HEK293 (cell line): Measurements from ENCODE around the gene TUBG2.

ENCODE experiments used
- CTCF ChIA-PET: fragments of 350-600 bp; formaldehyde crosslinking; extraction: SDS; loops from one replicate; lab custom pipeline; 2021; ENCODE audit warnings: antibody characterized with exemption; lab: Yijun Ruan, JAX
- POLR2A ChIA-PET: fragments of 300-600 bp; formaldehyde crosslinking; extraction: SDS; loops from one replicate; lab custom pipeline; 2020; ENCODE audit warnings: antibody characterized with exemption, inconsistent platforms; lab: Yijun Ruan, JAX
- H3K27ac ChIP-seq: fragments of 200-500 bp; sonication (Bioruptor generic); 2 replicates; pipeline ENCODE4 v1.5.1; 2014; ENCODE audit warnings: low read depth, low read length, control low read depth, inconsistent platforms; ENCODE audit errors: extremely low read depth
- H3K36me3 ChIP-seq, 2 experiments: fragments of 200-500 bp in 1 of 2; sonication (Bioruptor generic) in 1 of 2; 1 replicate in 1 of 2; 2 replicates in 1 of 2; pipeline ENCODE4 v1.5.1; 2014 to 2017; ENCODE audit warnings: inconsistent platforms in 2 of 2, low read length in 2 of 2; ENCODE audit not compliant: control insufficient read depth in 2 of 2, insufficient read depth in 1 of 2
- H3K4me1 ChIP-seq: fragments of 200-500 bp; sonication (Bioruptor generic); 2 replicates; pipeline ENCODE4 v1.5.1; 2014; ENCODE audit warnings: mild to moderate bottlenecking, low read length, inconsistent platforms; ENCODE audit not compliant: control insufficient read depth, insufficient read depth
- H3K4me3 ChIP-seq: 2 replicates; pipeline ENCODE4 v1.5.1; 2011; ENCODE audit warnings: low read depth, mild to moderate bottlenecking, control low read depth, low read length, moderate library complexity
- H3K9me3 ChIP-seq: fragments of 200-500 bp; sonication (Bioruptor generic); 2 replicates; pipeline ENCODE4 v1.5.1; 2014; ENCODE audit warnings: low read depth, low read length, inconsistent platforms; ENCODE audit not compliant: control insufficient read depth, insufficient read depth
- BCL11A ChIP-seq: fragments of 450-650 bp; formaldehyde crosslinking; IDR thresholded peaks from 2 replicates; pipeline ENCODE4 v1.5.1; 2016; ENCODE audit warnings: low read depth, missing biosample characterization, missing genetic modification characterization
- IKZF3 ChIP-seq: fragments of 450-650 bp; IDR thresholded peaks from 2 replicates; pipeline ENCODE4 v1.5.0; 2018; ENCODE audit warnings: missing biosample characterization, mild to moderate bottlenecking, missing genetic modification characterization, moderate library complexity
- INSM2 ChIP-seq: fragments of 450-650 bp; formaldehyde crosslinking; IDR thresholded peaks from 2 replicates; pipeline ENCODE4 v1.5.1; 2016; ENCODE audit warnings: missing biosample characterization, missing genetic modification characterization
- KLF10 ChIP-seq: fragments of 450-650 bp; IDR thresholded peaks from 2 replicates; pipeline ENCODE4 v1.5.1; 2018; ENCODE audit warnings: missing biosample characterization, mild to moderate bottlenecking, missing genetic modification characterization
- KLF17 ChIP-seq: fragments of 450-650 bp; formaldehyde crosslinking; IDR thresholded peaks from 2 replicates; pipeline ENCODE4 v1.5.1; 2016; ENCODE audit warnings: missing biosample characterization, missing genetic modification characterization
- PRDM1 ChIP-seq: fragments of 450-650 bp; formaldehyde crosslinking; IDR thresholded peaks from 2 replicates; pipeline ENCODE4; 2016; ENCODE audit warnings: missing biosample characterization, missing genetic modification characterization
- SCRT2 ChIP-seq: fragments of 450-650 bp; formaldehyde crosslinking; IDR thresholded peaks from 2 replicates; pipeline ENCODE4 v1.5.1; 2016; ENCODE audit warnings: missing biosample characterization, missing genetic modification characterization
- TRIM28 ChIP-seq: IDR thresholded peaks from 2 replicates; pipeline ENCODE4 v1.6.1; 2011; ENCODE audit warnings: low read length, control low read depth, borderline replicate concordance
- ZBTB17 ChIP-seq: fragments of 450-650 bp; formaldehyde crosslinking; IDR thresholded peaks from 2 replicates; pipeline ENCODE4 v1.5.1; 2016; ENCODE audit warnings: missing biosample characterization, missing genetic modification characterization
- ZNF112 ChIP-seq: fragments of 450-650 bp; formaldehyde crosslinking; IDR thresholded peaks from 2 replicates; pipeline ENCODE4 v1.5.0; 2017; ENCODE audit warnings: missing biosample characterization, missing genetic modification characterization
- ZNF121 ChIP-seq: fragments of 450-650 bp; formaldehyde crosslinking; IDR thresholded peaks from 2 replicates; pipeline ENCODE4 v1.5.1; 2016; ENCODE audit warnings: missing biosample characterization, missing genetic modification characterization
- ZNF132 ChIP-seq: fragments of 450-650 bp; formaldehyde crosslinking; IDR thresholded peaks from 2 replicates; pipeline ENCODE4 v1.5.1; 2017; ENCODE audit warnings: missing biosample characterization, missing genetic modification characterization, borderline replicate concordance
- ZNF16 ChIP-seq: fragments of 450-650 bp; formaldehyde crosslinking; IDR thresholded peaks from 2 replicates; pipeline ENCODE4 v1.5.1; 2016; ENCODE audit warnings: low read depth, missing biosample characterization, missing genetic modification characterization
- ZNF2 ChIP-seq: fragments of 450-650 bp; formaldehyde crosslinking; IDR thresholded peaks from 2 replicates; pipeline ENCODE4 v1.5.1; 2016; ENCODE audit warnings: missing biosample characterization, missing genetic modification characterization
- ZNF248 ChIP-seq: fragments of 450-650 bp; formaldehyde crosslinking; IDR thresholded peaks from 2 replicates; pipeline ENCODE4 v1.5.1; 2017; ENCODE audit warnings: missing biosample characterization, missing genetic modification characterization
- ZNF335 ChIP-seq: fragments of 450-650 bp; formaldehyde crosslinking; conservative IDR thresholded peaks from 2 replicates; pipeline ENCODE4 v1.5.1; 2016; ENCODE audit warnings: missing biosample characterization, missing genetic modification characterization
- ZNF48 ChIP-seq: fragments of 450-650 bp; formaldehyde crosslinking; IDR thresholded peaks from 2 replicates; pipeline ENCODE4 v1.5.1; 2016; ENCODE audit warnings: missing biosample characterization, missing genetic modification characterization
- ZNF600 ChIP-seq: fragments of 450-650 bp; formaldehyde crosslinking; IDR thresholded peaks from 2 replicates; pipeline ENCODE4 v1.5.1; 2016; ENCODE audit warnings: missing biosample characterization, missing genetic modification characterization
- ZNF664 ChIP-seq: fragments of 450-650 bp; formaldehyde crosslinking; IDR thresholded peaks from 2 replicates; pipeline ENCODE4 v1.5.1; 2016; ENCODE audit warnings: missing biosample characterization, missing genetic modification characterization
- TF ChIP-seq, protein P1 (sequence below): fragments of 450-650 bp; formaldehyde crosslinking; IDR thresholded peaks from 2 replicates; pipeline ENCODE4 v1.5.1; 2016; ENCODE audit warnings: missing biosample characterization, missing genetic modification characterization
- TF ChIP-seq, protein P2 (sequence below): fragments of 450-650 bp; formaldehyde crosslinking; IDR thresholded peaks from 2 replicates; pipeline ENCODE4 v1.5.1; 2016; ENCODE audit warnings: missing biosample characterization, missing genetic modification characterization
- TF ChIP-seq, protein P3 (sequence below): sonication (generic); formaldehyde crosslinking; IDR thresholded peaks from 2 replicates; pipeline ENCODE4 v1.8.1; 2022; ENCODE audit warnings: mild to moderate bottlenecking, moderate library complexity, missing genetic modification reagents

Gene TUBG2

DNA sequence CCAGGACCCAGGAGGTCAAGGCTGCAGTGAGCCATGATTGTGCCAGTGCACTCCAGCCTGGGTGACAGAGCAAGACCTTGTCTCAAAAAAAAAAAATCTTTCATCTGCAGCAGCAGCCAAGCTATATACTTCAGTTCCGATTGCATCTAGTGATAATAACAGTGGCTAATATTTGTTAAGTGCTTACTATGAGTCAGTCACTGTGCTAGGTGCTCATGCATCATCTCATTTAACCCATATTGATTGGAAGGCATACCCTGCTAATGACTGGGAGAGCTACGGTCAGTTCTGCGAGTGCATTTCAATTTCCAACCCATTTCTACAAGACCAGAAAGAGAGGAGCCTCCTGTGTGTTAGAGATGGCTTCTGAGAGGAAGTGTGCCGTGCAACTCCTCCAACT lies 7.7 kb upstream of the TUBG2 start:
- no peaks in the 10 kb centered on the region for H3K36me3 ChIP-seq
- no peak overlapping the region for H3K4me3 ChIP-seq
- no peaks in the 10 kb centered on the region for H3K9me3 ChIP-seq
- ChIA-PET CTCF (interaction anchor here (0.8 to 1.2 kb wide), 2 partner anchors 33 to 53 kb away, joined by 3 to 4 read pairs; no protein-coding TSS in a partner anchor), POLR2A (interaction anchor here (0.6 kb wide), 1 partner anchor 222 kb away, joined by 4 read pairs; no protein-coding TSS in a partner anchor)
- H3K4me1 ChIP-seq, result peaks cover 3% of the 10 kb centered on the region; the same call in 1 of the 2 replicates
- TF ChIP-seq ZNF248 (tag by site-specific recombination) (no peak), ZNF16 (tag by site-specific recombination) (no peak), ZNF664 (tag by site-specific recombination) (peak; percentile 86)
- H3K27ac ChIP-seq, result no peak overlapping the region

DNA sequence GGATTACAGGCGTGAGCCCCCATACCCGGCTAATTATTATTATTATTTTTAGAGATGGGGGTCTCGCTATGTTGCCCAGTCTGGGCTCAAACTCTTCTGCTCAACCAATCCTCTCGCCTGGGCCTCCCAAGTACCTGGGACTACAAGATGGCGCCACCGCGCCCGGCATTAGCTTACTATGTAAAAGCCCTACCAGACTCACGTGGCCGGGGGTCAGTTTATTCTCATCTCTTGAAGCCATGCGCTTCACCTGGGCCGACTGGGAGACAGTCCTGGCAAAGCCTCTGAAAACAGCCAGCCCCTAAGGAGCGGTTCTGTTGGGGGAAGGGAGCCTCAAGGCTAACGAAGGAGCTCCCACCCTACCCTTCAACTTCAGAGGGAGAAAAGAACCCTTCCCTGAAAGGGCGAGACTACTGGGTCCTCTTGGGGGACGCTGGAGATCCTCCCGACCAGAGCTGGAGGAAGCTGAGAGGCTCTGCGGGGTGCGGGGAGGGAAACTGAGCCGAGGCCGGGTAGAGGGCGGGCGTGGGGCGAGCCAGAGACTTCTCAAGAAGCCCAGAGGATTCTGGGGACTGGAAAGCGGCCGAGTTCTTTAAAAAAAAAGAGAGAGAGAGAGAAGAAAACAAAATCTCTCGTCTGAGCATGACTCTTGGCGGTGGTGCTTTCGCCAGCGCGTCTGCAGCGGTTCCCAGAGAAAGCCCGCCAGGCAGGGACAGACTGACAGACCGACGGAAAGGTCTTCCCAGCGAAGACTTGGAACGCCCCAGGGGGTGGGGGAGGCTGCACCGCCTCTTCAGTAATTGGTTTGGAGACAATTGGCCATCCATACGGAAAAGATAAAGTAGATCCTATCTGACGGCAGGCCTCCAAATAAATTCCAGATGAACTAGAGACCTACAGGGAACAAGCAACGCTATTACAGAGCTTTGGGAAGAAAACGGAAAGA lies 5.6 kb upstream of the TUBG2 start:
- ChIA-PET POLR2A (interaction anchor here (1.3 kb wide), 1 partner anchor 30 kb away, joined by 4 read pairs; no protein-coding TSS in a partner anchor), CTCF (interaction anchor here (0.5 to 0.6 kb wide), 2 partner anchors 28 to 129 kb away, joined by 3 read pairs; no protein-coding TSS in a partner anchor)
- no peaks in the 10 kb centered on the region for H3K36me3 ChIP-seq
- no peak overlapping the region for H3K4me3 ChIP-seq
- TF ChIP-seq TRIM28 (peak; percentile 14; the same call in 1 of the 2 replicates), PRDM1 (0 out of 2 replicates have a peak, but pooled peaks have one; percentile 8), IKZF3 (tag by site-specific recombination) (peak; percentile 48; the same call in 1 of the 2 replicates), ZNF335 (tag by site-specific recombination) (peak; percentile 60; the same call in 1 of the 2 replicates), ZNF132 (no peak), ZNF121 (peak; percentile 90), ZNF2 (tag by site-specific recombination) (no peak), ZBTB17 (tag by site-specific recombination) (peak; percentile 28; the same call in 1 of the 2 replicates)
- TF ChIP-seq, protein P1, sequence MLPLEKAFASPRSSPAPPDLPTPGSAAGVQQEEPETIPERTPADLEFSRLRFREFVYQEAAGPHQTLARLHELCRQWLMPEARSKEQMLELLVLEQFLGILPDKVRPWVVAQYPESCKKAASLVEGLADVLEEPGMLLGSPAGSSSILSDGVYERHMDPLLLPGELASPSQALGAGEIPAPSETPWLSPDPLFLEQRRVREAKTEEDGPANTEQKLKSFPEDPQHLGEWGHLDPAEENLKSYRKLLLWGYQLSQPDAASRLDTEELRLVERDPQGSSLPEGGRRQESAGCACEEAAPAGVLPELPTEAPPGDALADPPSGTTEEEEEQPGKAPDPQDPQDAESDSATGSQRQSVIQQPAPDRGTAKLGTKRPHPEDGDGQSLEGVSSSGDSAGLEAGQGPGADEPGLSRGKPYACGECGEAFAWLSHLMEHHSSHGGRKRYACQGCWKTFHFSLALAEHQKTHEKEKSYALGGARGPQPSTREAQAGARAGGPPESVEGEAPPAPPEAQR, result no peak
- TF ChIP-seq, protein P2, sequence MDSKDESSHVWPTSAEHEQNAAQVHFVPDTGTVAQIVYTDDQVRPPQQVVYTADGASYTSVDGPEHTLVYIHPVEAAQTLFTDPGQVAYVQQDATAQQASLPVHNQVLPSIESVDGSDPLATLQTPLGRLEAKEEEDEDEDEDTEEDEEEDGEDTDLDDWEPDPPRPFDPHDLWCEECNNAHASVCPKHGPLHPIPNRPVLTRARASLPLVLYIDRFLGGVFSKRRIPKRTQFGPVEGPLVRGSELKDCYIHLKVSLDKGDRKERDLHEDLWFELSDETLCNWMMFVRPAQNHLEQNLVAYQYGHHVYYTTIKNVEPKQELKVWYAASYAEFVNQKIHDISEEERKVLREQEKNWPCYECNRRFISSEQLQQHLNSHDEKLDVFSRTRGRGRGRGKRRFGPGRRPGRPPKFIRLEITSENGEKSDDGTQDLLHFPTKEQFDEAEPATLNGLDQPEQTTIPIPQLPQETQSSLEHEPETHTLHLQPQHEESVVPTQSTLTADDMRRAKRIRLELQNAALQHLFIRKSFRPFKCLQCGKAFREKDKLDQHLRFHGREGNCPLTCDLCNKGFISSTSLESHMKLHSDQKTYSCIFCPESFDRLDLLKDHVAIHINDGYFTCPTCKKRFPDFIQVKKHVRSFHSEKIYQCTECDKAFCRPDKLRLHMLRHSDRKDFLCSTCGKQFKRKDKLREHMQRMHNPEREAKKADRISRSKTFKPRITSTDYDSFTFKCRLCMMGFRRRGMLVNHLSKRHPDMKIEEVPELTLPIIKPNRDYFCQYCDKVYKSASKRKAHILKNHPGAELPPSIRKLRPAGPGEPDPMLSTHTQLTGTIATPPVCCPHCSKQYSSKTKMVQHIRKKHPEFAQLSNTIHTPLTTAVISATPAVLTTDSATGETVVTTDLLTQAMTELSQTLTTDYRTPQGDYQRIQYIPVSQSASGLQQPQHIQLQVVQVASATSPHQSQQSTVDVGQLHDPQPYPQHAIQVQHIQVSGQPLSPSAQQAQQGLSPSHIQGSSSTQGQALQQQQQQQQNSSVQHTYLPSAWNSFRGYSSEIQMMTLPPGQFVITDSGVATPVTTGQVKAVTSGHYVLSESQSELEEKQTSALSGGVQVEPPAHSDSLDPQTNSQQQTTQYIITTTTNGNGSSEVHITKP, result peak; percentile 79
- H3K27ac ChIP-seq, result no peak overlapping the region; the same call in 1 of the 2 replicates
- no peaks in the 10 kb centered on the region for H3K9me3 ChIP-seq
- H3K4me1 ChIP-seq, result peaks cover 3% of the 10 kb centered on the region; the same call in 1 of the 2 replicates

- ChIA-PET POLR2A (interaction anchor here (0.7 kb wide), 1 partner anchor 71 kb away, joined by 4 read pairs; no protein-coding TSS in a partner anchor), CTCF (interaction anchor here (0.6 kb wide), 2 partner anchors 282 to 290 kb away, joined by 4 to 5 read pairs; no protein-coding TSS in a partner anchor)
- Histone ChIP-seq H3K4me1 (peaks cover 10% of the 10 kb centered on the region), H3K9me3 (no peaks in the 10 kb centered on the region), H3K27ac (no peak overlapping the region), H3K4me3 (no peak overlapping the region), H3K36me3 (no peaks in the 10 kb centered on the region)
- TF ChIP-seq KLF10 (tag by site-specific recombination) (no peak), INSM2 (tag by site-specific recombination) (no peak), ZNF112 (tag by site-specific recombination) (no peak), SCRT2 (no peak), KLF17 (tag by site-specific recombination) (no peak), ZNF48 (no peak), ZNF600 (tag by site-specific recombination) (no peak), BCL11A (no peak)
- TF ChIP-seq, protein P3, sequence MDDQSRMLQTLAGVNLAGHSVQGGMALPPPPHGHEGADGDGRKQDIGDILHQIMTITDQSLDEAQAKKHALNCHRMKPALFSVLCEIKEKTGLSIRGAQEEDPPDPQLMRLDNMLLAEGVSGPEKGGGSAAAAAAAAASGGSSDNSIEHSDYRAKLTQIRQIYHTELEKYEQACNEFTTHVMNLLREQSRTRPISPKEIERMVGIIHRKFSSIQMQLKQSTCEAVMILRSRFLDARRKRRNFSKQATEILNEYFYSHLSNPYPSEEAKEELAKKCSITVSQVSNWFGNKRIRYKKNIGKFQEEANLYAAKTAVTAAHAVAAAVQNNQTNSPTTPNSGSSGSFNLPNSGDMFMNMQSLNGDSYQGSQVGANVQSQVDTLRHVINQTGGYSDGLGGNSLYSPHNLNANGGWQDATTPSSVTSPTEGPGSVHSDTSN (CRISPR knock-in tag), result no peak
These were observed 3.6 kb upstream of the TUBG2 start for GRCh38 chr17:42655528-42655927.
